Activated CD4-positive, alpha-beta T cell treated with anti-CD3 and anti-CD28 coated beads for 4 hours (primary cell): ENCODE data around the gene TMEM120B.

Experiments used
- DNase-seq, 2 donors: peaks; one replicate each; pipeline ENCODE4 v3.0.0-alpha.2; 2020

TMEM120B gene

GRCh38 chr12:121823101-121823726 lies 110.7 kb downstream of the TMEM120B start:
- DNase-seq = no peak

GRCh38 chr12:121823727-121824115 lies 111.2 kb downstream of the TMEM120B start:
- no peak for DNase-seq

GRCh38 chr12:121825041-121825523 lies 112.5 kb downstream of the TMEM120B start:
- DNase-seq = no peak

- DNase-seq = no peak
Measured at GRCh38 chr12:121826318-121827150, 114.0 kb downstream of the TMEM120B start.

GRCh38 chr12:121827351-121828099 lies 115.0 kb downstream of the TMEM120B start:
- DNase-seq = no peak

- no peak for DNase-seq
Measured at GRCh38 chr12:121828306-121828705, 115.8 kb downstream of the TMEM120B start.

- DNase-seq = no peak
Measured at GRCh38 chr12:121828826-121829225, 116.3 kb downstream of the TMEM120B start.

GRCh38 chr12:121829250-121829918 lies 116.8 kb downstream of the TMEM120B start:
- DNase-seq = no peak

- no peak for DNase-seq
Measured at GRCh38 chr12:121830134-121830533, 117.6 kb downstream of the TMEM120B start.

GRCh38 chr12:121830588-121831265 lies 118.2 kb downstream of the TMEM120B start:
- no peak for DNase-seq
